NT2/D1 (cell line): ENCODE results near the gene LRMDA.

Experiments
- DNase-seq: peaks from one replicate; pipeline ENCODE4 v3.0.0-alpha.2; 2011; ENCODE audit warnings: low read depth, low spot score
- H3K27me3 ChIP-seq: 2 replicates; pipeline ENCODE4 v1.6.0; 2011; ENCODE audit warnings: mild to moderate bottlenecking; ENCODE audit not compliant: insufficient read length, insufficient read depth
- H3K36me3 ChIP-seq: 2 replicates; pipeline ENCODE4 v1.6.1; 2011; ENCODE audit warnings: mild to moderate bottlenecking, low read length, mixed read lengths; ENCODE audit not compliant: insufficient read depth, insufficient read length
- H3K4me1 ChIP-seq: 2 replicates; pipeline ENCODE4 v1.5.1; 2011; ENCODE audit not compliant: insufficient read depth, insufficient read length
- H3K4me3 ChIP-seq: 2 replicates; pipeline ENCODE4 v1.5.1; 2011; ENCODE audit warnings: low read depth; ENCODE audit not compliant: insufficient read length
- H3K9ac ChIP-seq: 2 replicates; pipeline ENCODE4 v1.6.0; 2011; ENCODE audit warnings: low read depth; ENCODE audit not compliant: insufficient read length
- H3K9me3 ChIP-seq: 2 replicates; pipeline ENCODE4 v1.5.1; 2011; ENCODE audit warnings: mild to moderate bottlenecking, low read length; ENCODE audit not compliant: insufficient read depth
- SUZ12 ChIP-seq: IDR thresholded peaks from 2 replicates; pipeline ENCODE4 v1.6.1; 2011; ENCODE audit not compliant: insufficient read length, insufficient read depth; ENCODE audit errors: extremely low read depth
- YY1 ChIP-seq: IDR thresholded peaks from 2 replicates; pipeline ENCODE4 v1.6.1; 2011; ENCODE audit not compliant: insufficient read length, insufficient read depth
- ZNF274 ChIP-seq: IDR thresholded peaks from 2 replicates; pipeline ENCODE4 v1.6.1; 2011; ENCODE audit warnings: mild to moderate bottlenecking, low read depth, low read length

LRMDA gene

GRCh38 chr10:76342996-76343395, 911.6 kb downstream of the LRMDA start:
- no peaks in the 10 kb centered on the region for H3K36me3 ChIP-seq
- no peak overlapping the region for H3K4me3 ChIP-seq
- no peaks in the 10 kb centered on the region for H3K4me1 ChIP-seq
- TF ChIP-seq ZNF274 (no peak), YY1 (no peak), SUZ12 (no peak)
- H3K9me3 ChIP-seq = no peaks in the 10 kb centered on the region
- no peaks in the 10 kb centered on the region for H3K27me3 ChIP-seq
- H3K9ac ChIP-seq = no peak overlapping the region
- DNase-seq = no peak

GRCh38 chr10:76347832-76348231, 916.4 kb downstream of the LRMDA start:
- TF ChIP-seq YY1 (no peak), ZNF274 (no peak), SUZ12 (no peak)
- H3K27me3 ChIP-seq = no peaks in the 10 kb centered on the region

GRCh38 chr10:76350583-76350982, 919.2 kb downstream of the LRMDA start:
- Histone ChIP-seq H3K36me3 (no peaks in the 10 kb centered on the region), H3K4me3 (no peak overlapping the region), H3K9ac (no peak overlapping the region), H3K4me1 (no peaks in the 10 kb centered on the region), H3K9me3 (no peaks in the 10 kb centered on the region), H3K27me3 (no peaks in the 10 kb centered on the region)
- TF ChIP-seq ZNF274 (no peak), SUZ12 (no peak), YY1 (no peak)
- no peak for DNase-seq

More at GRCh38 chr10:76347832-76348231, 916.4 kb downstream of the LRMDA start:
- Histone ChIP-seq H3K9ac (no peak overlapping the region), H3K4me3 (no peak overlapping the region), H3K36me3 (no peaks in the 10 kb centered on the region), H3K4me1 (no peaks in the 10 kb centered on the region), H3K9me3 (no peaks in the 10 kb centered on the region)
- no peak for DNase-seq

- H3K4me3 ChIP-seq = no peak overlapping the region
- no peak for DNase-seq
- TF ChIP-seq SUZ12 (no peak), ZNF274 (no peak), YY1 (no peak)
- H3K9ac ChIP-seq = no peak overlapping the region
- no peaks in the 10 kb centered on the region for H3K36me3 ChIP-seq
- no peaks in the 10 kb centered on the region for H3K9me3 ChIP-seq
- H3K27me3 ChIP-seq = no peaks in the 10 kb centered on the region
- no peaks in the 10 kb centered on the region for H3K4me1 ChIP-seq
Observed at GRCh38 chr10:76352300-76352699, 920.9 kb downstream of the LRMDA start.

- no peak for TF ChIP-seq SUZ12
- TF ChIP-seq YY1 = no peak
- no peak for TF ChIP-seq ZNF274
- Histone ChIP-seq H3K4me1 (no peaks in the 10 kb centered on the region), H3K27me3 (no peaks in the 10 kb centered on the region), H3K9me3 (no peaks in the 10 kb centered on the region), H3K9ac (no peak overlapping the region), H3K4me3 (no peak overlapping the region), H3K36me3 (no peaks in the 10 kb centered on the region)
- no peak for DNase-seq
Observed at GRCh38 chr10:76353237-76353851, 921.9 kb downstream of the LRMDA start.

GRCh38 chr10:76354212-76354738, 922.9 kb downstream of the LRMDA start:
- Histone ChIP-seq H3K36me3 (no peaks in the 10 kb centered on the region), H3K9me3 (no peaks in the 10 kb centered on the region), H3K9ac (no peak overlapping the region), H3K4me3 (no peak overlapping the region), H3K4me1 (no peaks in the 10 kb centered on the region), H3K27me3 (no peaks in the 10 kb centered on the region)
- DNase-seq = no peak
- TF ChIP-seq SUZ12 = no peak
- no peak for TF ChIP-seq YY1
- no peak for TF ChIP-seq ZNF274

GRCh38 chr10:76354921-76355320, 923.5 kb downstream of the LRMDA start:
- TF ChIP-seq SUZ12 (no peak), YY1 (no peak), ZNF274 (no peak)
- Histone ChIP-seq H3K9ac (no peak overlapping the region), H3K36me3 (no peaks in the 10 kb centered on the region), H3K9me3 (no peaks in the 10 kb centered on the region), H3K4me1 (no peaks in the 10 kb centered on the region), H3K4me3 (no peak overlapping the region), H3K27me3 (no peaks in the 10 kb centered on the region)
- DNase-seq = no peak
